ENCODE measurements around the gene SASH1. TPM values are rescaled to one million over a fixed set of nuclear protein-coding genes. Genes with fewer than 3 reads are reported as not detected.

Gene SASH1
- total and polyA plus RNA-seq, 2 donors (not counting 3 experiments of a cell fraction or from before 2014, with no cell fraction given), result 18.5 to 103 TPM

DNA sequence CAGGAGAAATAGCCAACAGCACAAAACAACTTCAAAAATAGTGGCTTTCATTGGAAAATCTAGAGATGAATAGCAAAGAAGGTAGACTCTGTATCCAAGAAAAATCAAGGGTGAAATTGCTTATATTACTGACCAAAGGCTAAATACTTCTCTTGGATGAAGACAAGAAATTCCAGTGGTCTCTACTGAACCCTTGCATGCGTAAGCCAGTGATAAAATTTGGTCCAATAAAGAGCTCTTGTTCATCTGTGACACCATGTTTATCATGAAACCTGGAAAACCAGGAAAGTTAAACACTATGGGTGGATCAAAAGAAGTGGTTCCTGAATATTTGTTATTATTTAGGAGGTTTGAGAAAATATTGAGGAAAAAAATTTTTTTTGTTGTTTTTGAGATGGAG lies 25.6 kb upstream of the SASH1 start:
- no peak overlapping the region for H3K4me3 ChIP-seq (replicated peaks in 1 of 3; ENCODE audit: insufficient read depth in 1 of 3, low read depth in 1 of 3, low read length in 3 of 3)
- no peaks in the 10 kb centered on the region for H3K9me3 ChIP-seq (replicated peaks; ENCODE audit: control insufficient read depth, insufficient read depth, low read length)
- dilution Hi-C loops (cut with MboI; ENCODE audit: extremely low pct_ligation_motif_present, low sequenced_read_pairs), result no loop called here
- no peak overlapping the region for H3K4me2 ChIP-seq (ENCODE audit: insufficient read depth, low read length)
- H3K79me2 ChIP-seq (ENCODE audit: control insufficient read depth, insufficient read depth, low read length), result no peaks in the 10 kb centered on the region
- no peak overlapping the region for H3K9ac ChIP-seq (replicated peaks; ENCODE audit: extremely low read depth, insufficient read depth, low read length)
- intact Hi-C loops (cut with micrococcal nuclease), result loop anchor here (1.0 kb wide), 3 partner anchors 12 to 25 kb away; partner anchors contain the start of gene SASH1
- H3K4me1 ChIP-seq (ENCODE audit: control insufficient read depth, extremely low read depth, insufficient read depth, low read length), result peaks cover 12% of the 10 kb centered on the region
- H4K20me1 ChIP-seq (replicated peaks; ENCODE audit: control insufficient read depth, extremely low read depth, insufficient read depth, low read length), result no peaks in the 10 kb centered on the region
- H3K9me1 ChIP-seq (replicated peaks; ENCODE audit: control insufficient read depth, extremely low read depth, insufficient read depth, low read length), result no peaks in the 10 kb centered on the region
- DNase-seq (ENCODE audit: low read depth, low spot score) (no peak), FAIRE-seq (peak; percentile 8)
- H3K36me3 ChIP-seq (ENCODE audit: control insufficient read depth in 2 of 2, extremely low read depth in 1 of 2, insufficient read depth in 2 of 2, low read length in 2 of 2), result no peaks in the 10 kb centered on the region
- no peak for TF ChIP-seq MYC (IDR thresholded peaks at IDR 0.05; ENCODE audit: low read depth, low read length)
- no peak for TF ChIP-seq CTCF (IDR thresholded peaks at IDR 0.05; ENCODE audit: extremely low read depth in 1 of 2, insufficient read depth in 1 of 2, low read depth in 1 of 2, low read length in 2 of 2)
- no peaks in the 10 kb centered on the region for H3K27me3 ChIP-seq (ENCODE audit: control insufficient read depth in 2 of 2, insufficient read depth in 2 of 2, low read length in 2 of 2)
- POLR2A ChIA-PET, result no interaction called here
- H2AFZ ChIP-seq (ENCODE audit: low read depth, low read length), result no peak overlapping the region
- CTCF ChIA-PET, result interaction anchor here (0.8 to 4.5 kb wide), 5 partner anchors 12 to 147 kb away, joined by 3 to 23 read pairs (median 3); no protein-coding TSS in a partner anchor
- no TSS peak for BruUV-seq (replicated peaks)
- peak overlapping the region; percentile 80 for H3K27ac ChIP-seq (ENCODE audit: insufficient read depth, low read depth, low read length)

GRCh38 chr6:148317739-148318138 lies 24.9 kb upstream of the SASH1 start:
- Histone ChIP-seq H3K9me1 (replicated peaks; ENCODE audit: control insufficient read depth, extremely low read depth, insufficient read depth, low read length) (no peaks in the 10 kb centered on the region), H4K20me1 (replicated peaks; ENCODE audit: control insufficient read depth, extremely low read depth, insufficient read depth, low read length) (no peaks in the 10 kb centered on the region), H3K36me3 (ENCODE audit: control insufficient read depth in 2 of 2, extremely low read depth in 1 of 2, insufficient read depth in 2 of 2, low read length in 2 of 2) (no peaks in the 10 kb centered on the region), H3K27ac (ENCODE audit: insufficient read depth, low read depth, low read length) (peak overlapping the region; percentile 80), H3K27me3 (ENCODE audit: control insufficient read depth in 2 of 2, insufficient read depth in 2 of 2, low read length in 2 of 2) (no peaks in the 10 kb centered on the region), H3K9ac (replicated peaks; ENCODE audit: extremely low read depth, insufficient read depth, low read length) (no peak overlapping the region), H3K9me3 (replicated peaks; ENCODE audit: control insufficient read depth, insufficient read depth, low read length) (no peaks in the 10 kb centered on the region), H3K79me2 (ENCODE audit: control insufficient read depth, insufficient read depth, low read length) (no peaks in the 10 kb centered on the region), H2AFZ (ENCODE audit: low read depth, low read length) (peak overlapping the region; percentile 75), H3K4me1 (ENCODE audit: control insufficient read depth, extremely low read depth, insufficient read depth, low read length) (peaks cover 12% of the 10 kb centered on the region), H3K4me3 (replicated peaks in 1 of 3; ENCODE audit: insufficient read depth in 1 of 3, low read depth in 1 of 3, low read length in 3 of 3) (no peak overlapping the region), H3K4me2 (ENCODE audit: insufficient read depth, low read length) (no peak overlapping the region)
- no peak for DNase-seq (ENCODE audit: low read depth, low spot score)
- TF ChIP-seq POLR2AphosphoS5 (IDR thresholded peaks at IDR 0.05; ENCODE audit: insufficient read depth, low read depth, low read length) (no peak), FOS (IDR thresholded peaks at IDR 0.05; ENCODE audit: borderline replicate concordance, insufficient read depth, low read length) (no peak), POLR2A (IDR thresholded peaks at IDR 0.05; ENCODE audit: low read depth, low read length) (no peak), CTCF (IDR thresholded peaks at IDR 0.05; ENCODE audit: extremely low read depth in 1 of 2, insufficient read depth in 1 of 2, low read depth in 1 of 2, low read length in 2 of 2) (no peak), MYC (IDR thresholded peaks at IDR 0.05; ENCODE audit: low read depth, low read length) (no peak), JUN (IDR thresholded peaks at IDR 0.05; ENCODE audit: borderline replicate concordance, insufficient read depth, insufficient read length, low read depth) (no peak), GATA2 (IDR thresholded peaks at IDR 0.05; ENCODE audit: insufficient read depth, insufficient read length, low read depth, low read length) (no peak)
- POLR2A ChIA-PET, result no interaction called here
- intact Hi-C loops (cut with micrococcal nuclease), result loop anchor here (1.0 kb wide), 3 partner anchors 12 to 25 kb away; partner anchors contain the start of gene SASH1
- FAIRE-seq, result peak; percentile 96
- CTCF ChIA-PET, result interaction anchor here (1.2 to 4.5 kb wide), 2 partner anchors 11 to 13 kb away, joined by 6 to 23 read pairs; no protein-coding TSS in a partner anchor
- BruUV-seq (replicated peaks), result no TSS peak
- dilution Hi-C loops (cut with MboI; ENCODE audit: extremely low pct_ligation_motif_present, low sequenced_read_pairs), result no loop called here

All from endothelial cell of umbilical vein (primary cell).